Adipocyte (in vitro differentiated cells): Measurements from ENCODE around the gene QPRT.
A peak's percentile ranks its signal among the peaks of the same experiment; 100 is the strongest.
"Not testable (repeated sequence)": the region's sequence is repeated elsewhere in the genome, so short reads cannot be mapped to it uniquely, and the experiment has no call there.

Experiments
- DNase-seq: peaks from one replicate; pipeline ENCODE4 v3.0.0-alpha.2; 2015; ENCODE audit warnings: low read depth
- H3K27me3 ChIP-seq: replicated peaks from 2 replicates; pipeline ENCODE4 v1.7.0; 2013; ENCODE audit warnings: mild to moderate bottlenecking, low read length, moderate library complexity; ENCODE audit not compliant: control insufficient read depth, insufficient read depth
- H3K36me3 ChIP-seq: 2 replicates; pipeline ENCODE4 v1.7.0; 2013; ENCODE audit warnings: low read length, mild to moderate bottlenecking, moderate library complexity; ENCODE audit not compliant: control insufficient read depth, insufficient read depth, severe bottlenecking
- H3K4me1 ChIP-seq: 2 replicates; pipeline ENCODE4 v1.7.0; 2013; ENCODE audit warnings: mild to moderate bottlenecking, low read length, moderate library complexity; ENCODE audit not compliant: control insufficient read depth, insufficient read depth
- H3K4me3 ChIP-seq: 2 replicates; pipeline ENCODE4 v1.7.0; 2013; ENCODE audit warnings: mild to moderate bottlenecking, low read length, moderate library complexity
- H3K9ac ChIP-seq: 2 replicates; pipeline ENCODE4 v1.7.0; 2013; ENCODE audit warnings: mild to moderate bottlenecking, low read length, moderate library complexity
- H3K9me3 ChIP-seq: 2 replicates; pipeline ENCODE4 v1.7.0; 2013; ENCODE audit warnings: mild to moderate bottlenecking, low read length, moderate library complexity; ENCODE audit not compliant: control insufficient read depth

The QPRT gene

DNA sequence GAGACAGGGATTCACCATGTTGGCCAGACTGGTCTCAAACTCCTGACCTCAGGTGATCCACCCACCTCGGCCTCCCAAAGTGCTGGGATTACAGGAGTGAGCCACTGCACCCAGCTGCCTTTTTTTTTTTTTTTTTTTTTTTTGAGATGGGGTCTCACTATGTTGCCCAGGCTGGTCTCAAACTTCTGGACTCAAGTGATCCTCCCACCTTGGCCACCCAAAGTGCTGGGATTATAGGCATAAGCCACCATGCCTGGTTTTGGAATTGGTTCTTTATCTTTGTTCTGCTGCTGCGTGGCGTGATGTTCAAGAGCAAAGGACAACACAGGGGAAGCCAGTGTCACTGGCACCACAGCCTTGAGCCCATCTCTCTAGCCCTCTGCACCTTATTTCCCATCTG lies 16.7 kb downstream of the QPRT start:
- H3K9me3 ChIP-seq, DNase-seq, H3K27me3 ChIP-seq, H3K36me3 ChIP-seq, H3K9ac ChIP-seq, H3K4me1 ChIP-seq, H3K4me3 ChIP-seq: not testable (repeated sequence)

DNA sequence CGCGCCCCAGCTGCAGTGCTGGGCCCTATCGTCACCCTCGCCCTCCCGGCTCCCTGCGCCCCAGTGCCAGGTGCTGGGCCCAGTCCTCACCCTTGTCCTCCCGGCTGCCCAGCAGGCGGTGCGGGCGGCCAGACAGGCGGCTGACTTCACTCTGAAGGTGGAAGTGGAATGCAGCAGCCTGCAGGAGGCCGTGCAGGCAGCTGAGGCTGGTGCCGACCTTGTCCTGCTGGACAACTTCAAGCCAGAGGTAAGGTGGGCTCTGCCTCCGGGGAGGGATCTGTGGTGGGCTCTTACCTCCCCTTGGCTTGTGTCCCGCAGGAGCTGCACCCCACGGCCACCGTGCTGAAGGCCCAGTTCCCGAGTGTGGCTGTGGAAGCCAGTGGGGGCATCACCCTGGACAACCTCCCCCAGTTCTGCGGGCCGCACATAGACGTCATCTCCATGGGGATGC lies 17.9 kb downstream of the QPRT start:
- no peak for DNase-seq
- no peak overlapping the region for H3K4me3 ChIP-seq
- peaks cover 5% of the 10 kb centered on the region for H3K9me3 ChIP-seq

GRCh38 chr16:29697391-29697790 lies 18.4 kb downstream of the QPRT start:
- peaks cover 5% of the 10 kb centered on the region for H3K9me3 ChIP-seq
- H3K4me3 ChIP-seq, result no peak overlapping the region
- H3K27me3 ChIP-seq, result peaks cover 4% of the 10 kb centered on the region
- no peak for DNase-seq
- H3K9ac ChIP-seq, result no peak overlapping the region
- no peaks in the 10 kb centered on the region for H3K4me1 ChIP-seq
- H3K36me3 ChIP-seq, result no peaks in the 10 kb centered on the region

More for the DNA sequence above, 17.9 kb downstream of the QPRT start:
- Histone ChIP-seq H3K36me3 (no peaks in the 10 kb centered on the region), H3K27me3 (no peaks in the 10 kb centered on the region), H3K9ac (no peak overlapping the region), H3K4me1 (no peaks in the 10 kb centered on the region)

- no peak for DNase-seq
- no peak overlapping the region for H3K9ac ChIP-seq
- peaks cover 5% of the 10 kb centered on the region for H3K9me3 ChIP-seq
- no peak overlapping the region for H3K4me3 ChIP-seq
- H3K4me1 ChIP-seq, result no peaks in the 10 kb centered on the region
- peaks cover 6% of the 10 kb centered on the region for H3K27me3 ChIP-seq
- no peaks in the 10 kb centered on the region for H3K36me3 ChIP-seq
Observed at GRCh38 chr16:29698042-29698441, 19.1 kb downstream of the QPRT start.

DNA sequence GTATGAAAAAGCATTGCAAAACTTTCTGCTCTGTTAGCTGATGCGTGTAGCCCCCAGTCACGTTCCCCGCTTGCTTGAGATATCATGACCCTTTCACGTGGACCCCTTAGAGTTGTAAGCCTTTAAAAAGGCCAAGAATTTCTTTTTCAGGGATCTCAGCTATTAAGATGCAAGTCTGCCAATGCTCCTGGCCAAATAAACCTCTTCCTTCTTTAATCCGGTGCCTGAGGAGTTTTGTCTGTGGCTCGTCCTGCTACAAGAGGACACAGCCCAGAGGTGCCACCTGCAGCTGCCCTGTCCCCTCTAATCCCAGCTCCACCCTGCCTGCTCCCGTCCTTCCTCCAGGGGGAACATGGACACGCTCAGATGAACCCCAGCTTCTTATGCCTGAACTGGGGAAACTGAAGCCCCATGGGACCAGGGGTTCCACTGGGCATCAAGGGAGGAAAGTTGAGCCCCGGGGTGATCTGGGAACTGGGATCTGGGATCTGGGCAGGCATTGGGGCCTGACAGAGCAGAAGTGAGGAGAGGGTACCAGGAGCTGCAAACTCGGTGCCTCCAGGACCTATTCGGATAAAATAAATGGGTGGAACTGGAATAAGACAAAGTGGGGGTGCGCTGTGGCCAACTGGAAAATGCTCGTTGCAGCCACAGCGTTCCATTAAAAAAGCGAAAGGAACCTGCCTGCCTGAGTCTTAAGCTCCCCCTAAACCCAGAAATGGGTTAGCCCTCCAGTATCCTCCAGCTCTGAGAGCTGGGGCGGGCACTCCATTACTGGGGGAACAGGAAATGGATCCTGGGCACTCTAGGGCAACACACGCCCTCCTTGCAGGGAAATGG lies 19.7 kb downstream of the QPRT start:
- Histone ChIP-seq H3K4me1 (no peaks in the 10 kb centered on the region), H3K4me3 (no peak overlapping the region), H3K27me3 (peaks cover 6% of the 10 kb centered on the region), H3K9me3 (peaks cover 5% of the 10 kb centered on the region), H3K36me3 (no peaks in the 10 kb centered on the region), H3K9ac (no peak overlapping the region)
- no peak for DNase-seq

GRCh38 chr16:29699324-29700219 lies 20.6 kb downstream of the QPRT start:
- H3K9me3 ChIP-seq, result peaks cover 5% of the 10 kb centered on the region
- H3K4me1 ChIP-seq, result no peaks in the 10 kb centered on the region
- H3K4me3 ChIP-seq, result no peak overlapping the region
- DNase-seq, result no peak
- H3K36me3 ChIP-seq, result no peaks in the 10 kb centered on the region
- peaks cover 6% of the 10 kb centered on the region for H3K27me3 ChIP-seq
- H3K9ac ChIP-seq, result no peak overlapping the region

DNA sequence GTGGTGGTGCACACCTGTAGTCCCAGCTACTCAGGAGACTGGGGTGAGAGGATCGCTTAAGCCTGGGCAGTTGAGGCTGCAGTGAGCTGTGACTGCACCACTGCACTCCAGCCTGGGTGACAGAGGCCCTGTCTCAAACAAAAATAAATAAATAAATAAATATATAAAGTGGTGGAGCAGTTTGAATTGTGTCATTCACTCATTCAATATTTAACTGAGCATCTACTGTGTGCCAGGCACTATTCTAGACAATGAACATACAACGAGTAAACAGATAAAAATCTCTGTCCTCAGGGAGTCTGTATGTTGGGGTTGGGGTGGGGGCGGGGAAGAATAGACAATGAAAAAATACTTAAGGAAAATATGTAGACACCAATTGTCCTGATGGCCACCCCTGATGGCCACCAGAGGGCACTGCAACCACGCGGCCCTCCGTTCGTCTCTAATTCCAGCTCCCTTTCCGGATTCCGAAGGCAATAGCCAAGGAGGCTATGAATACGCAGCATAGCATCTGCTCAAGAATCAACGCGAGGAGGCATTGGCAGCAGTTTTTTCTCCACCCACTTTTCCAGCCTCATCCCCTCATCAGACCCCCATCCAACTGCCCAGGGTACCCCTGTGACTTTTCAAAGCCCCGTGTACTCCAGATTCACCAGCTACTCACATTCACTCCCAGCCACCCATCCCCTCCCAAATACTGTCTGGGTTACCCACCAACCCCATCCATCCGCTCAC lies 21.4 kb downstream of the QPRT start:
- DNase-seq, result peak; percentile 94
- H3K4me1 ChIP-seq, result no peaks in the 10 kb centered on the region
- H3K4me3 ChIP-seq, result no peak overlapping the region
- peaks cover 5% of the 10 kb centered on the region for H3K9me3 ChIP-seq
- H3K9ac ChIP-seq, result no peak overlapping the region
- H3K36me3 ChIP-seq, result no peaks in the 10 kb centered on the region
- peaks cover 6% of the 10 kb centered on the region for H3K27me3 ChIP-seq

- no peak for DNase-seq
- peaks cover 6% of the 10 kb centered on the region for H3K27me3 ChIP-seq
- H3K4me1 ChIP-seq, result no peaks in the 10 kb centered on the region
- peaks cover 5% of the 10 kb centered on the region for H3K9me3 ChIP-seq
- no peak overlapping the region for H3K9ac ChIP-seq
- no peak overlapping the region for H3K4me3 ChIP-seq
- H3K36me3 ChIP-seq, result no peaks in the 10 kb centered on the region
Observed at GRCh38 chr16:29701214-29701555, 22.2 kb downstream of the QPRT start.

DNA sequence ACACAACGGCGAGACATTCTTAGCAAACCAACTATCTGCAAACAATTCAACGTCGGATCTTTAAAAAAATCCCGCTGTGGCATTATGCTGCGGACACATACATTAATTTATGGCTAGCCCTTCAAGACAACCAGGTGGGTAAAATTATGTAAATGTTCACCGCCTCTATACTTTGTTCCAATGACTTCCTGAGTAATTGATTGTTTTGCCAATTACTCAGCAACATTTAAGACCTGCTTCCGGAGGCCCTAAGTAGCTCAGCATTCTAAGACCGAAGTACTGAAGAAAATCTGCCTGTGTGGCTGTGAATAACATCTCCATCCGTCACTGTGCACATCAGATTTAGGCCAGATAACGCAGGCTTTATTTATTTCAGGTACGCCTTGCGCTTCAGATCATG lies 23.3 kb downstream of the QPRT start:
- Histone ChIP-seq H3K27me3 (peaks cover 6% of the 10 kb centered on the region), H3K9ac (no peak overlapping the region), H3K4me1 (no peaks in the 10 kb centered on the region), H3K4me3 (no peak overlapping the region), H3K36me3 (no peaks in the 10 kb centered on the region), H3K9me3 (peaks cover 5% of the 10 kb centered on the region)
- DNase-seq, result no peak

DNA sequence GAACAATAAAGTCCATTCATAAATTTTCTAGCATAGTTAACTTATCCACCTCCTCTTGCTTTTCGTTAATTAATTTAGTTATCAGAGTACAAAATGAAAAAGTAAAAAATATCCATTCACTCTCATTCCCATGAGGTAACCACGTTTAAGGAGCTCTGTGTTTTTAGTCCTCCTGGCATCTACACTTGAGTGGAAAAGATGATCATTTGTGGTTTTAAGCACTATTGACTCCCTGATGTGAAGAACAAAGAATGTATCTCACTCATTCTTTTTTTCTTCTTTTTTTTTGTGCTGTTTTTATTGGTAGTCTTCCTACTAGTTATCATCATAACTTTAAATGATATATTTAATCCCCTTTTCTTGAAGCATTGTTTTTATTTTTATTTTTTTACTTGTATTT lies 26.1 kb downstream of the QPRT start:
- H3K9ac ChIP-seq, result no peak overlapping the region
- peaks cover 13% of the 10 kb centered on the region for H3K27me3 ChIP-seq
- no peaks in the 10 kb centered on the region for H3K4me1 ChIP-seq
- no peak for DNase-seq
- H3K9me3 ChIP-seq, result no peaks in the 10 kb centered on the region
- H3K4me3 ChIP-seq, result no peak overlapping the region
- H3K36me3 ChIP-seq, result no peaks in the 10 kb centered on the region

- H3K9me3 ChIP-seq, H3K9ac ChIP-seq, H3K4me3 ChIP-seq, H3K36me3 ChIP-seq, DNase-seq, H3K4me1 ChIP-seq: not testable (repeated sequence)
- H3K27me3 ChIP-seq, result peaks cover 11% of the 10 kb centered on the region
Observed at GRCh38 chr16:29707160-29707559, 28.2 kb downstream of the QPRT start.
